Measurements from ENCODE around the gene RPL37A. TPM values are rescaled to one million over a fixed set of nuclear protein-coding genes. Genes with fewer than 3 reads are reported as not detected.
A peak's percentile ranks its signal among the peaks of the same experiment; 100 is the strongest.

Gene RPL37A
- total RNA-seq, 1 donor from 2014 or later: 1,508 TPM

DNA sequence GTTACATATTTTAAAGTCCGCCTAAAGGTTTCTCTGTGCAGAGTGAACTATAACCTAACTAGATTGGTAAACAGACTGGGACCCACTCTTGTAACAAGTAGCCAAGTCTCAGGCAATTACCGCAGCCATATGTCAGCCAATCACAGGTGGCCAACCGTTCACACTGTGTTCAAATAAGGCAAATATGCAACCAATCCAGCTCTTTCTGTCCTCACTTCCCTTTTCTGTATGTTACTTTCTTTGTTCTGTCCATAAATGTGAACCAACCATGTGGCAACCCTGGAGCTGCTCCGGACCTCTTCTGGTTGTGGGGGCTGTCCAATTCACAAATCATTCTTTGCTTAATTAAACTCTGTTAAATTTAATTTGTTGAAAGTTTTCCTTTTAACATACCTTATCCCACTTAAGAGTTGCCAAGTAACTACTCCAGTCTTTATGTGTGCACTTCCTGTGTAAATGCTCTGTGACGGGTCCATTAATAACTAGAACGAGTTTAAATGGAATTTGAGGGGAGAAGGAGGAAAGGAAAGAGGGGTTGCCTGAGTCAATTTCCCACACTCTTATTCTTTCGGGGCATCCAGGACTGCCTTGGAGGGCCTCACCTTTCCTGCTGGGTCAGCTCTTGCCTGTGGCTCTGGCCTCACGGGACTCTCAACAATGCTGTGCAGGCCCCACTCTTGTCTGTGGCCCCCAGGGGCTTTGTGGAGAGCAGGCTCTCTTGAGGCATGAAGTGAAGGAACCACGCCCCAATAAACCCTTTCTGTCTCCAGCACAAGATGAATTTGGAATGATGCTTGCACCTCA lies 6.6 kb upstream of the RPL37A start:
- no peak for DNase-seq

DNA sequence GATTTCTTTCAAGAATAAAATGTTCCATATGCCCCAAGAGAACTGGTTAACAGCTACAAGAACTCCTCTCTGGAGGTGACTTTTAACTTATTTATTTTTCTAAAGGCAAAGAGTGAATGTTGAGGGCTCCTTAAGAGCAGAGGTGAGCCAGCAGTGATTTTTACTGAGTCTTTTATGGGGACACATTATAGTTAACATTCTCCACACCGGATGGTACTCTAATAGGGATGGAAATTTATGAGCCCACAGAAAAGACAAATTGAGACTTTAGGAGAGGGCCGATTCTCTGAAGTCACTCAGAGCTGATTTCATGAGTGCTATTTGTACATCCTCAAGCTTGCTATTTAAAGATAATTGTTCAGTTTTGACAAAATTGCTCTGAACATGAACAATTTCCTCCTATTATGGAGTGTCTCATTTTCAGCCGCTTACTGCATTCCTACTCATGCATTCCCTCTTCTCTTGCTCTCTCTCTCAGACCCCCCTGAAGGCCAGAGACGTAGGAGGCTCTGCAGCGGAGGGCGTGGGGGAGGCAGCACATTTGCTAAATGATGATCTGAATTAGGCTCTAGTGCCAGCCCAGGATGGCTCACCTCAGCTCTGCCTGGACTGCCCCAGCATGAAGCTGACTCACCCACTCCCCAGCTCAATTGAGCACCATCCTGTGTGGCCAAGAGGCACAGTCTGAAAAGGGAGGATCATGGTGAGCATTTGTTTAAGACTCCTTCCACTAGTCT lies 5.9 kb upstream of the RPL37A start:
- DNase-seq: peak; percentile 74

DNA sequence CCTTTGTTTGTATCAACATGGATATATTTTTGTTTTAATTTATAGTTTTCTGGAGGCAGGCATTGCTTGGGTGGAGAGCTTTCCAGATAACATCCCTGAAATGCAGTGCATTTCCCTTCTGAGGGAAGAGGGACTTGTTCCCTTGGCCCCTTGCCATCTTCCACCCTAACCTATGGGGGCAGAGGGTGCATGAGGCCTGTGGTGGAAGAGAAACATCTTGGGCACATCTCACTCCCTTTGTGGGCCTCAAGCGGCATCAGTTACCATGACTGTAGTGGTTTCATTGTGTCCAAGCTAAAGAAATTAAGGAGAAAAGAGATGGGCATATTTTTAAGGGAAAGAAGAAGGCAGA lies 5.3 kb upstream of the RPL37A start:
- no peak for DNase-seq

DNA sequence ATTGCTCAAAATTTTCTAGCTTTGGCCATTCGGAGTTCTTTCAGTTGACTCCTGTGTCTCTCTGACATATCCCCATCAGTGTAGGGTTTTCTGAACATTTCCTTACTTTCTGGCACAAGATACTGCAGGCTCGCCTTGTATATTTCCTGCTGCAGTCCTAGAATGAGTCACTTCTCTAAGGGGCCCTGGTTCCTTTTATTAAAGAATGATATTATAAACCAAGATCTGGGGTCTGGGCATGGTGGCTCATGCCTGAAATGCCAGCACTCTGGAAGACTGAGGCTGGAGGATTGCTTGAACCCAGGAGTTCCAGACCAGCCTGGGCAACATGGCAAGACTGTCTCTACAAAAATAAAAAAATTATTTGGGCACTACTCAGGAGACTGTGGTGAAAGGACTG lies 3.0 kb upstream of the RPL37A start:
- peak; percentile 74 for DNase-seq

DNA sequence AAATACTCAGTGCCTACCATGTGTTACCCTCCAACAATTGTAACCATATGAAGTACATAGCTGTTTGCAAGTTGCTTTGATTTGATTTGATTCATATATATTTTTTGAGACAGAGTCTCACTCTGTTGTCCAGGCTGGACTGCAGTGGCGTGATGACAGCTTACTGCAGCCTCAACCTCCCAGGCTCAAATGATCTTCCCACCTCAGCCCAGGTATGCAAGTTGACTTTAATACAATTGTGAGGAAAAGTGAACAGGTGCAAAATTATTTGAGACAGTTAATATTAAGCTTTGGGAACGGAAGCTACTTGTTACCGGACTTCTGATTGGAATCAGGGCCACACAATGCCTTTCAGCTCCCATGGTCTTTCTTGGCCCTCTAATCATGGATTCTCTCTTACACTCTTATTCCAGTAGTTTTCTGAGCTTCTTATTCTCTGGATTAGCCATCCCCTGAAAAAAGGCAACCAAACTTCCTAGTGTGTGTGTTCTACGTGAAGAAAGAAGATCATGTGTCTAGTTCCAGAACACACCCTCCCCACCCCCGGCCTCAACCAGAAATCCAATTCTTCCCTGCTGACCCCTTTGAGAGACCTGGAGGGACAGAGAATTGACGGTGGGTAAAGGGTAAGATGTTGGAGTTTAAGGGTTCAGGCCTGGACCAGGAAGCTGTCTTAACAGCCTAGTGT lies 1.1 kb upstream of the RPL37A start:
- no peak for DNase-seq

DNA sequence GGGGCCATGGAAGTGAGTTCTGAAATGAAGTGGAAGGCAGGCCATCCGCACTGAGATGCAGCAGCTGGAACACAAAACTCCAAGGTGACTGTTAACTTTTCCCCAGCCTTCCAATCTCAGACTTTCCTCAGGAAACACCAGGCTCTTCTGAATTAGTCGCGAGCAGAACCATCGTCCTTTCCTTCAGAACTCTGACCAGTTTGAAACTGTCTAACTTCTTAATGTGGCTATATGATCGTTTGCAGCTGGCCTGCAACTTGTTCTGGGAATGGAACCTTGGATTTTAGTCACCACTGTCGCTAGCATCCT lies 620 bp upstream of the RPL37A start:
- DNase-seq: no peak

DNA sequence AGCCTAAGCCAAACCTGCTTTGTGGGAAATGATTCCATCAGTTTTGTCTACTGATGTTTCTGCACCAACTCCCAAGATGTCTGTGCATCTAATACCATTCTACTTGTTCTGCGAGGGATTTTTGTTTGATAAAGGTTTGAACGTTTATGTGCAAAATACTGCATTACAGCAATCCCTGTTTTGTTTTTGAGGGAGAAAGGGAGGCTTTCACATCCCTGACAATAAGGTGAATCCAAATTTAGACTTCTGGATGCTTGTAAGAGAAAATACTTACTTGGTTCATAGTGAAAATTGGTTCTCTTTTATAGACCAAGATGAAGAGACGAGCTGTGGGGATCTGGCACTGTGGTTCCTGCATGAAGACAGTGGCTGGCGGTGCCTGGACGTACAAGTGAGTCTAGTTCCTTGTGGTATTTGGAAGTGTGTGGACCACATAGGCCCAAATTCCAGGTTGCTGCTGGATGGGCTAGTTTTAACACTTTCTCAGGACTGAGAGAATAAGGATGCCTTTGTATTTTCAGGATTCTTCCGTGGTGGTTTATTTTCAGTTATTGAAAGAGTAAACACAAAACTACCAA lies 1.1 kb downstream of the RPL37A start:
- DNase-seq: no peak

DNA sequence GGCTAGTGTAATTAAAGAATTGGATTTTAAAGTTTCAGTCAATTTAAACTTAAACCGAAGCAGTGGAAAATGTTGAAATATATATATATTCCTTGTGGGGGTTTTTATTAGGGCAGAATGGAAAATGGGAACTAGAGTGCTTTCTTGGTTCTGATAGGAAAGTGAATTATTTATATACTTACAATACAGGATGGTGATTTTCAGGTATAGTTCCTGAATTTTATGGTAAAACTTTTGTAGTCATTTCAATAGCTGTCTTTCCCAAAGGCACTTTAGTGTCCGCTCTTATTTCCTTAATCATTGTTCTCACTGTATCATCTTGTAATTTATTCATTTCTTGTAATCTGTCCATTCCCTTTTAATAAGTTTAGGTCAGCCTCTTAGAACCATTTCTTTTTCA lies 1.9 kb downstream of the RPL37A start:
- DNase-seq: no peak

DNA sequence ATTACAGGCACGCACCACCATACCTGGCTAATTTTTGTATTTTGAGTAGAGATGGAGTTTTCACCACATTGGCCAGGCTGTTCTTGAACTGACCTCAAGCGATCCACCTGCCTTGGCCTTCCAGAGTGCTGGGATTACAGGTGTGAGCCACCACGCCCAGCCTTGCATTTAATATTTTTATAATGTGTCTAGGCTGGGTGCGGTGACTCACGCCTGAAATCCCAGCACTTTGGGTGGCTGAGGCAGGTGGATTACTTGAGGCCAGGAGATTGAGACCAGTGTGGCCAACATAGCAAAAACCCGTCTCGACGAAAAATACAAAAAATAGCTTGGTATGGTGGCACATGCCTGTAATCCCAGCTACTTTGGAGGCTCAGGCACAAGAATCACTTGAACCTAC lies 3.2 kb downstream of the RPL37A start:
- no peak for DNase-seq

DNA sequence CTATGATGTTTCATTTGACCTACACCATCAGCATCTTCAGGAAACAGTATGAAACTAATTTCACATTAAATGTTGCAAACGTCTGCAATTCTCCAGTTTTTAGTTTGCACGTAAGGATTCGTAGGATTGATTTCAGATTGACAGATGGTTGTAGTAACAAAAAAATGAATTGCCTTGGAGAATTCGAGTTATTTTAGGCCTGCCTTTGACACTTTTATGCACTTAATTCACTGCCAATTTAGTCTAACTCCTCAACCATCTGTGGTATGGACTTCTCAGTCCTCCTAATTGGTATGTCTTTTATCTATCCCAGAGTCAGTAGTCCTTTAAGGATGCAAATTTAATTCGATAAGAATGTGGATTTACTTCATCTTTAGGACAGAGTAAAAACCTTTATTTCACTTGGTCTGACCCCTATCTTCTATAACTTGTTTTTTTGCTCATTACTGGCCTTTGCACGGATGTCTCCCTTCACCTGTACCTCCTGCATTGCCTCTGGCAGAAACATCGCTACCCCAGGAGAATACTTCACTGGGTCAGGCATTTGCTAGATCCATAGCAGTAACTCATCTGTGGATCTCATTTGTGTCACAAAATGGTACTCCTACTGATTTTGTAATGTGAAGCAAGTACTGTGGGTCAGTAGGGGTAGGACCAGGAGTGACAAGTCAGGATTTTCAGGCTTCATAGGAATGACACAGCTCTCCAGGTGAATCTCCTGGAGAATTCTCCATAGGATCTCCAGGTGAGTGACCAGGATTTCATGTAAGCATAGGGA lies 3.9 kb downstream of the RPL37A start:
- no peak for DNase-seq

DNA sequence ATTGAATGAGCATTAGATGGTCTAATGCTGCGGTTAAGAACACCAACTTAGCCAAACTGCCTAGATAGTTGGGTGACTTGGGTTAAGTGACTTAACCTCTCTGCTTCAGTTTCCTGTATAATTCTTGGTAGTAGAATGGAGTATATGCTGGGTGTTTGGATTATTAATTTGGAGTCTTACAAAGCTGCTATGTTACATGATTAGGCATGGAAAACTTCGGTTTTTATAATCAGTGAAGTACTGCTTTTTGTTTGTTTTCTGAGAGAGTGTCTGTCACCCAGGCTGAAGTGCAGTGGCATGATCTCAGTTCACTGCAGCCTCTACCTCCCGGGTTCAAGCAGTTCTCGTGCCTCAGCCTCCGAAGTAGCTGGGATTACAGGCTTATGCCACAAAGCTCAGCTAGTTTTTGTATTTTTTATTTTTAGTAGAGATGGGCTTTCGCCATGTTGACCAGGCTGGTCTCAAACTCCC lies 4.5 kb downstream of the RPL37A start:
- no peak for DNase-seq

DNA sequence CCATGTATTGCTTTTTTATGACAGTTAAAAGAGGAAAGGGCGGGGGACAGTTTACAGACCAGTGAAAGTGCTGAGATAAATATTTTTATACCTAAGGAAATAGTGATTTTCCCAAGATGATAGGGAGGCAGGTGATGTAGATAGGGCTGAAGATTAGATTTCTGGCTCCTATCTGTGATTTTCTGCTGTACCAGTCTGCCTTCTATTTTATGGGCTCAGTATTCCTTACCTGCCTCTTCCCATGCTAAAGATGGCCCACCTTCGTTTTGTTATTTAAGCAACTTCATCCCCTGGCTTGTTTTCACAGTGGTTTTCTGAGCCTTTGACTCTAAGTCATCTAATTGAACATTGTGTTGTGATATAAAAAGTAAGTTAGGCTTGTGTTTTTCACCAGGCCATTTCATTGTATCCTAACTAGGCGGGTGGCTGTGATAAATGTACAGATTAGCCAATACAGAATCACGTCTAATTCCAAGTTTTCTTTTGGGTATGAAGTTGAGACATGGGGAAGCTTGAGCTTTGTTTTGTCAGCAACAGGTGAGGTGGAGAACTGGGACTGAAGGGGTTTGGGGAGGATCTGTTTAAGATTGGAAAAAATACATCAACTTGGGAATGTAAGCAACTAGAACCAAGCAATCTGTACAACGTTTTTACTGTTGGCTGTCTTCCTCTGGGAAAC lies 5.2 kb downstream of the RPL37A start:
- DNase-seq: no peak

DNA sequence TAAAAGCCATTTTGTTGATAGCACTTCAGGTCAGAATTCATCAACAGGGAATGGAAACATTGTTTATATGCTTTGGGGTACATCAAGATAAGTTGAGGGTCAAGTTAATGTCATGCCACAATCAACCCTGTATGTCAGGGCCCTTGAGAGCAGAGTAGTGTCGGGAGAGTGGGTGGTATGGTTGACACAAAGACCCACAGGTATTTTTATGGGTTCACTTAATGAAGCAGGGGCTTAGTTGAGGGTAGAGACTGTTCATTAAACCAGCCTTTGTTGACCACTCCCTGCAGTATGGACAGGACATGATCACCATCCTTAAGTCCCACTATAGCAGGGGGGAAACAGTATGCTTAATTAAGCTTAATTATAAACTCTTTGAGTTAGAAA lies 5.7 kb downstream of the RPL37A start:
- no peak for DNase-seq

DNA sequence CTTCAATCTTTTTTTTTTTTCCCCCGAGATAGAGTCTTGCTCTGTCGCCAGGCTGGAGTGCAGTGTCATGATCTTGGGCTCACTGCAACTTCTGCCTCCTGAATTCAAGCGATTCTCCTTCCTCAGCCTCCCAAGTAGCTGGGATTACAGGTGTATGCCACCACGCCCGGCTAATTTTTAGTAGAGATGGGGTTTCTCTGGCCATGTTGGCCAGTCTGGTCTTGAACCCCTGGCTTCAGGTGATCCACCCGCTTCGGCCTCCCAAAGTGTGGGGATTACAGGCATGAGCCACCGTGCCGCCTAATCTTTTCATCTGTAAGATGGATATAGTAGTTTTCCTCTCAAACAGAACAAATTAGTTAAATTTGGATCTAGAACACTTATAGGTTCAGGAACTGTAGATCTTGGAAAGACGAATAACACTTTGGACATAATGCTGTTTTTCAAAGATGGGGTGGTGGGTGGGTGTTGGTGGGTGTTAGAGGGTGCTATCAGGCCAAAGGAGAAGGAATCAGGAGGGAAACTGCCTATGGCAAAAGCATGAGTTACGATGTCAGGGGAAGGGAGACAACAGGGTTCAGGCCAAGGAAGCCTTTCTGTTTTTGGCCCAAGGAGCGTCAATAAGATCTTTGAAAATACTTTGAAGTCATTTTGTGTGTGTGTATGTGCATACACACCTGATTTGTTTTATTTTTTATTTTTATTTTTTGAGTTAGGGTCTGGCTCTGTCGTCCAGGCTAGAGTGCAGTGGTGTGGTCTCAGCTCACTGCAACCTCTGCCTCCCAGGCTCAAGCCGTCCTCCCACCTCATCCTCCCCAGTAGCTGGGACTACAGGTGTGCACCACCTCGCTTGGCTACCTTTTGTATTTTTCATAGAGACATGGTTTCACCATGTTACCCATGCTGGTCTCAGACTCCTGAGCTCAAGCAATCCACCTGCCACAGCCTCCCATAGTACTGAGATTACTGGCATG lies 6.8 kb downstream of the RPL37A start:
- DNase-seq: no peak

DNA sequence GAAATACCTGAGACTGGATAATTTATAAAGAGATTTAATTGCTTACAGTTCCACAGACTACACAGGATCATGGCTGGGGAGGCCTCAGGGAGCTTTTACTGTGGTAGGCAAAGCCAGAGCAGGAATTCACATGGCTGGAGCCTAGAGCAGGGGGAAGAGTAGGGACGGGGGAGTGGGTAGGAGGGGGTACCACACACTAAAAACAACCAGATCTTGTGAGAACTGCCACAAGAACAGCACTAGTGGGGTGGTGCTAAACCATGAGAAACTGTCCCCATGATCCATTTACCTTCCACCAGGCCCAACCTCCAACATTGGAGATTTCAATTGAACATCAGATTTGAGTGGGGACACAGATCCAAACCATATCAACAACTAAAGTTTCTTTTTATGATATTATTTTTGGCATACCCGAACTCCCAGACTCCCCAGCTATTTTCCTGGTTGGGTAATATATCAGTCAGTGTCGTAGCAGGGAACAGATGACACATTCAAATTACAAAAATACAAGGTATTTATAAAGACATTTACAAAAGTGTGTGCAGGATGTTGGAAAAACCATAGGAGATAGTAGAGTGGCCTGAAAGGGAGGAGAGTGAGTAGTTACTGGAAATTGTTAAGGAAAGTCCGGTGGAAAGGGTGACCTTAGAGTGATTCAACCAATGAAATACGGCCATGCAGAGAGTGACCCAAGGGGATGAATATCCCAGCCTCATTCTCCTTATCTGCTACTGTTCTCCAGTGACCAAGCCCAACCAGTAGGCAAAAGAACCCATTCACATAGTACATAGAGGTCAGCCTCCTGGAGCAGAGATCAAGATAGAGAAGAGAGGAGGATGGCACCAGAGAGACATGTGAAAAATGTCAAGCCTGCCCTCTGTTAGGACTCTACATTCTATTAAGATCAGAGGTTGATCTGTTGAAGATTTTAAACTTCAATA lies 8.8 kb downstream of the RPL37A start:
- no peak for DNase-seq

DNA sequence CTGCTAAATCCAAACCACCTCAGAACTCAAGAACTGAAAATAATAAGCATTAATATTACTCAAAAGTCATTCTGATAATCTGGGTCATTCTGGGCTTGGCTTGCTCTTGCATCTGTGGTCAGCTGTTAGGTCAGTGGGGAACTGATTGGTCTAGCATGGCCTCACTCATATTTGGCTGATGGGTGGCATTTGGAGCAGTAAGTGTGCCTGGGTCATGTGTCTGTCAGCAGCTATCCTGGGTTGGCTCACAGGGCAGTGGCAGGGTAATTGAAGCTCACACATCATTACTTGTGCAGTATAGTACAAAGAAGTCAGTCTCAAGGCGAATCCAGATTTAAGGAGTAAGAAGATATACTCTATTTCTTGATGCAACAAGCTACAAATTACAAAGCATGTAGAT lies 9.6 kb downstream of the RPL37A start:
- no peak for DNase-seq

DNA sequence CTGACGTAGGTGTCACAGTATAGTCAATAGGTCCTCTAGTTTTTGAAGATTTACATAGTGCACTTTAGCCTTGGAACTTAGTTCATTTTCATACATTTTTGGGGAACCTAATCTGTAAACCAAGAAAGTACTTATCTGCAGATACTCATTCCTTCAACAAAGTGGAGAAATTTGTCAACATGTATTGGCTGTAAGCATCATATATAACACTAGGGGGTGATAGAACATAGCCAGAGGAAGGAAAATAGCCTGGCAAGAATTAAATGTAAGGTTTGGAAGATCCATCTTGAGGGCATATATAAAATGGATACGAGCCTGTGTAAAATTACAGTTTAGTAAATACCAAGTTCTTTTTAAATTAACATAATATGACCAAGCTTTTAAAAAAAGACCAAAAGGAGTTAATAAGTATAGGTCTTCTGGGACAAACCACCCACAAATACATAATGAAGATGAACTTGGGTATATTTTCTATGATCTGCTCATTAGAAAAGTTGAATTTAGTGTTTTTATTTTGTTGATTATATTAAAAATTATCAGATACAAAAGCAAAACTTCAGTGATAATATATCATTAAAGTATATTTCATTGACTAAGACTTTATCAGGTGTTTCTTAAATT lies 18.2 kb downstream of the RPL37A start:
- peak; percentile 72 for DNase-seq

DNA sequence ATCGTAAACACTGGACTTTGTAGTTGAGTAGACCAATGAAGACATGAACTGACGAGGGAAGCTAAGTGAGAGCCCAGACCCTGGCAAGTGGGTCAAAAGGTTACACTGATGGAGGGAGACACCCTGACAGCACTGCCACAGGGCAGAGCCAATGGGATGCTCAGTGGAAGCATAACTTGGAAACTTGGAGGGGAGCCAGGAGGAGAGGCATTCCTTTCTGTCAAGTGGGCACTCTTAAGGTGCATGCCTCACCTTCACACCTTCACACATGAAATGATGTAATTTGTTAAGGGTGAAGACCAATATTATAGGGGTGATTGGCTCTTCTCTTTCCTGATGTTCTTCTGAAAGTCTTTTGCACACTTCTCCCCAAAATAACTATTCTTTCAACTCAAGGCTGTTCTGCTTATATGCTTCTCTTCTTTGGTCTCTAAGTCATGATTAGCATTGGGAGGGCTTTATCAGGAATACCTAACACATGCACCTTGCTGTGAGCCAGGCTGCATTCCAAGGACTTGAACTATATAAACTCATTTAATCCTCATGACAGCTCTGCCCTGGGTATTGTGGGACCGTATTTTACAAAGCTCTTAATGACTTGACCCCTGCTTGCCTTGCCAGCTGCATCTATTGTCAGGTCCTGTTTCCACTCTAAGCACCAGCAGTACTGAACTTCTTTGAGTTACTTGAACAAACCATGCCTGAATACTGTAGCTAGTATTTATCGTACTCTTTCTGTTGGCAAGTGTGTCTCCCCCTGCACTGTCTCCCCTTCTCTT lies 19.0 kb downstream of the RPL37A start:
- no peak for DNase-seq

All from dermis blood vessel endothelial cell (primary cell).